GM12875 (cell line): ENCODE data around the gene BDKRB2.

ENCODE experiments used
- H3K4me3 ChIP-seq: one replicate; pipeline ENCODE4 v1.5.1; 2011; ENCODE audit warnings: low read depth, low read length, control low read depth
- TF ChIP-seq, protein P1 (sequence below): IDR thresholded peaks from 2 replicates; pipeline ENCODE4 v1.5.1; 2011; ENCODE audit warnings: low read depth, mild to moderate bottlenecking, control low read depth, inconsistent platforms, low read length, moderate library complexity, borderline replicate concordance; ENCODE audit not compliant: insufficient read depth

Gene BDKRB2

DNA sequence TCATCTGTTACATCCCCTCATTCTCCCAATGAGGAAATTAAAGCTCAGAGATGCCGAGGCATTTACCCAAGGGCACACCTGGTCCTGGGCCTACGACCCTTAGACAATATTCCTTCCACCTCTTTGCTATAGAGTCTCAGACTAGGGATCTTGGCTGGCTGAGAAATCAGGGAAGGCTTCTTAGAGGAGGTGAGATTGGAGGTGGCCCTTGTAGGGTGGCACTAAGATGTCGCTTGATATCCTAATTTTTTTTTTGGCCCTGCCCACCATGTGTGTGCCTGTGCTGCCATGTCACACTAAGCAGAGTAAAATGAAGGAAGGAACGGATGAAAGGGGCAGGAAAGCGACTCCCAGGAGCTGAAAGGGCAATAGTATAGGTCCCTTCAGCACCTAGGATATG, 20.6 kb downstream of the BDKRB2 start:
- TF ChIP-seq, protein P1, sequence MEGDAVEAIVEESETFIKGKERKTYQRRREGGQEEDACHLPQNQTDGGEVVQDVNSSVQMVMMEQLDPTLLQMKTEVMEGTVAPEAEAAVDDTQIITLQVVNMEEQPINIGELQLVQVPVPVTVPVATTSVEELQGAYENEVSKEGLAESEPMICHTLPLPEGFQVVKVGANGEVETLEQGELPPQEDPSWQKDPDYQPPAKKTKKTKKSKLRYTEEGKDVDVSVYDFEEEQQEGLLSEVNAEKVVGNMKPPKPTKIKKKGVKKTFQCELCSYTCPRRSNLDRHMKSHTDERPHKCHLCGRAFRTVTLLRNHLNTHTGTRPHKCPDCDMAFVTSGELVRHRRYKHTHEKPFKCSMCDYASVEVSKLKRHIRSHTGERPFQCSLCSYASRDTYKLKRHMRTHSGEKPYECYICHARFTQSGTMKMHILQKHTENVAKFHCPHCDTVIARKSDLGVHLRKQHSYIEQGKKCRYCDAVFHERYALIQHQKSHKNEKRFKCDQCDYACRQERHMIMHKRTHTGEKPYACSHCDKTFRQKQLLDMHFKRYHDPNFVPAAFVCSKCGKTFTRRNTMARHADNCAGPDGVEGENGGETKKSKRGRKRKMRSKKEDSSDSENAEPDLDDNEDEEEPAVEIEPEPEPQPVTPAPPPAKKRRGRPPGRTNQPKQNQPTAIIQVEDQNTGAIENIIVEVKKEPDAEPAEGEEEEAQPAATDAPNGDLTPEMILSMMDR, result no peak
- no peak overlapping the region for H3K4me3 ChIP-seq

DNA sequence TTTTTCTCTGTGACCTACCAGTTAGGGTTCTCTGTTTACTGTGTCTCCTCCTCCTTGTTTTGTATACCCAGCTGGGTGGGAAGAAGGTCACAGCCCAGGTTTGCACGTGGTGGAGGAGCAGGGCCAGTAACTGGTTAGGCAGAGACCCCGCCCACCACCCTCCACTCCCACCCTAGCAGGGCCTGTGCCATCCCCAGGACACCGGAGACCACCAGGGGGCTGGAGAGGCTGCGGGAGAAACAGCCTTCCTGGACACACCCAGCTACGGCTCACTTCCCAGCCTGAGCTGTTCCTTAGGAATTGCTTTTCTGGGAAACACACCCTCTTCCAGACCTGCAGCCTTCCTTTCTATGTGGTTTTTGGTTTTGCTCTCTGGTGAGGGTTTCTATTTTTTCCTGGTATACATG, 21.1 kb downstream of the BDKRB2 start:
- TF ChIP-seq, protein P1, result no peak
- no peak overlapping the region for H3K4me3 ChIP-seq

DNA sequence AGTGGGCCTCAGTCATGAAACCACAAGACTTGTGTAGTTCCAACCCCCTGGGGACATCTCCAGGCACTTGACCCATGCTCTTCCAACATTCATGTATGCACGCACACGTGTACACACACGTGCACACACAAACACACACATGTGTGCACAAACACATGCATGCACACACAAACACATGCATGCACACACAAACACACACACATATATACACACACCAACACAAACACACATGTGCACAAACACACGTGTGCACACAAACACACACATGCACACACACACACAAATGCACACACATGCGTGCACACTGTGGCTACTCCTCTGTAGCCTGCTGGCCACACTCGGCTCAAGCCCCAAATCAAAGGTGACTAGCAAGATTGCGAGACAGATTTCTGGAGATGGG, 22.8 kb downstream of the BDKRB2 start:
- TF ChIP-seq, protein P1, result no peak

DNA sequence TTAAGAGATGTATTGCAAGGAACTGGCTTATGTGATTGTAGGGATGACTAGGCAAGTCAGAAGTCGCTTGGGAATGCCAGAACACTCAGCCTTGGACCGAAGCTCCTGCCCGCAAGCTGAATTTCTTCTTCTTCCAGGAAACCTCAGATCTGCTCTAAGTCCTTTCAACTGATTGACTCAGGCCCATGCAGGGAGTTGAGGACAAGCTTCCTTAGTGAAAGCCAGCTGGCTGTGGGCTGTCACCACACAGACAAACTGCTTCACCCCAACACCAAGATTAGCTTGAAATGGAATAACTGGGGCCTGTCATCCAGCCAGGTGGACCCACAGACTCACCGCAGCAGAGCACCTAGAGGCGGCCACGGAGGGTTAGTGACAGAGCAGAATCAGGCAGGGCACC, 24.7 kb downstream of the BDKRB2 start:
- TF ChIP-seq, protein P1, result no peak
- no peak overlapping the region for H3K4me3 ChIP-seq

More for the DNA sequence above, 22.8 kb downstream of the BDKRB2 start:
- H3K4me3 ChIP-seq, result no peak overlapping the region

DNA sequence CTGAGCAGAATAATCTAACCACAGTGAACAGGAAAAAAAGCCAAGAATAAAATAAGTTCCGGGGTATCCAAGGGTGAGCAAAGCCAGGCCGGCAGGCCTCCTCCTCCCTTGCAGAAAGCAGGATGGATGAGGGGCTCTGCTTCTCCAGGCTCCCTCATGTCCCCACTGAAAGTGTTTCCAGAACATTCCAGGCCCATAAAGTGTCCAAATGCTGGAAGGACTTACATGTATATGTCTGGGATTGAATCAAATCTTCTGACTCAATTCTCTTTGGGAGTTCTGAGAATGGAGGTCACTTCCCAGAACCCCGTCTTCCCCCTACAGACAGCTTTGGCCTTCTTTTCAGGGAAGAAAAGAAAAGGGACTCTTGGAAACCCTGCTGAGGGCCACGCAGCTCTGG, 26.4 kb downstream of the BDKRB2 start:
- H3K4me3 ChIP-seq, result no peak overlapping the region
- TF ChIP-seq, protein P1, result no peak

DNA sequence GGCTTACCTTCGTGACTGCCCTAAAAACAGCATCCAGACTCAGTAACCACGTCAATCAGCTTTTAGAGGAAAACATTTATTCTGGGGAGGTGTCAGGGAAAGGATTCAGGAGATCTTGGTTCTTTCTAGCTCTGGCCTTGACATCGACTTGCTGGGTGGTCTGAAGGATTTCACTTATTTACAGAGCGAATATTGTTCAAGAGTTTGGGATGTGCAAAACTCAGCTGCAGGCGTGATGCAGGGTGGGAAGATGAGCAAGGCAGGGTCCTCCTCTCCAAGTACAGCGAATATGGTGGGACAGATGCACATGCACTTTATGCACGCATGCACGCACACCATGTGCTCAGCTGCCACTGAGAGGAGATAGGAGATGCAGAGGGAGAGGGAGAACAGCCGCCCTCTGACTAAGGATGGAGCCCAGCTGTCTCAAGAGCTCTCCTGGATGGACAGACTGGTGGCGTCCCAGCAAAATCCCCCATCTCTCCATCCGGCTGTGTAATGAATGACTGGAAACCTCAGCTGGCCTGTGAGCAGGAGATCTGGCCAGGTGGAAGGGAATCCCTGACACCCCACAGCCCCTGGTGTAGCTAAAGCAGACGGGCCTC, 27.0 kb downstream of the BDKRB2 start:
- TF ChIP-seq, protein P1, result no peak
- H3K4me3 ChIP-seq, result no peak overlapping the region

DNA sequence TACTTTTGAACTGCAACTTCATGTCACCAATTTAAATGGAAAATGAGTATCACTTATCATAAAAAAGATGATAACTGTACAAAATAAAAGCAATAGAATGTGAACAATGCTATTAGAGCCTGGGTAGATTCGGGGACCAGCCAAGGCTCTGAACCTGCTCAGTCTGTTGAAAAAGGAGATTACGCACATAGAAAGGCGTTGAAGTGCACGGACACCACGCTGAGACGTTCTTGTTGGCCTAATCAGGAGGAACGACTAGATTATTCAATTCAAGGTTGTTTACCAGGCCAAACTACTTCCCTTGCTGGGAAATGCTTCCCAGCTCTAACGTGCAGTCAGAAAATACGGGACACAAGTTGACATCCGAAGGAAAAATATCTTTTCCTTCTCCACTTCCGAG, 27.9 kb downstream of the BDKRB2 start:
- TF ChIP-seq, protein P1, result no peak
- H3K4me3 ChIP-seq, result no peak overlapping the region
